Psoas muscle (tissue), 8 donors: Measurements from ENCODE around the gene POTEF. TPM values are rescaled to one million over a fixed set of nuclear protein-coding genes. Genes with fewer than 3 reads are reported as not detected.
A peak's percentile ranks its signal among the peaks of the same experiment; 100 is the strongest.
"Not testable (repeated sequence)": the region's sequence is repeated elsewhere in the genome, so short reads cannot be mapped to it uniquely, and the experiment has no call there.

Experiments used
- ATAC-seq, 4 donors: fragments of 200-7000 bp; cut with Tn5 transposase; one replicate each; pipeline ENCODE4 v1.9.1; 2020; ENCODE audit warnings: moderate library complexity in 3 of 4, mild to moderate bottlenecking in 2 of 4
- DNase-seq, 2 donors: peaks; one replicate each; pipeline ENCODE4 v3.0.0-alpha.2; 2020
- H3K27ac ChIP-seq: fragments of 200-600 bp; one replicate; pipeline ENCODE4 v1.8.0; 2022
- H3K27me3 ChIP-seq, 3 donors: fragments of 200-600 bp in 1 of 3; one replicate each; pipeline versions ENCODE4 v1.6.1 to v1.8.0; 2013 to 2022; ENCODE audit warnings: low read length in 2 of 3, mild to moderate bottlenecking in 2 of 3, moderate library complexity in 1 of 3; ENCODE audit not compliant: insufficient read depth in 3 of 3
- H3K36me3 ChIP-seq, 2 donors: fragments of 200-600 bp in 1 of 2; one replicate each; pipeline versions ENCODE4 v1.6.1 to v1.8.0; 2013 to 2022; ENCODE audit warnings: low read depth in 1 of 2, mild to moderate bottlenecking in 1 of 2, moderate library complexity in 1 of 2; ENCODE audit not compliant: insufficient read depth in 1 of 2
- H3K4me1 ChIP-seq: fragments of 200-600 bp; one replicate; pipeline ENCODE4 v1.8.0; 2022
- H3K4me3 ChIP-seq: fragments of 200-600 bp; one replicate; pipeline ENCODE4 v1.8.0; 2022; ENCODE audit warnings: mild to moderate bottlenecking
- H3K9me3 ChIP-seq: fragments of 200-600 bp; one replicate; pipeline ENCODE4 v1.8.0; 2022
- WGBS, 3 donors: extraction: QIAGEN DNeasy Blood & Tissue Kit; methylation state at CpG; one replicate each; pipeline versions ENCODE4 v1.1.6 to v1.1.7; 2013; 5-methylcytosine and 5-hydroxymethylcytosine counted together
- intact Hi-C, 2 donors: fragments of 100-400 bp; cut with DNase I; formaldehyde crosslinking; loops; one replicate each; pipeline versions ENCODE4 v1.11.0 to v1.14.2; 2022
- polyA plus RNA-seq, 3 donors: library from polyadenylated mRNA; stranded (reverse); fragments of 200-250 nt; gene quantifications; one replicate each; pipeline ENCODE4 v1.2.3, GENCODE V29; 2013
- total RNA-seq, 4 donors: library from RNA; stranded (reverse); fragmentation: NEBNext Ultra II Directional in 2 of 4; extraction: Animal tissue kit (Norgen Biotek cat#: 25700) in 2 of 4; gene quantifications; one replicate each; pipeline versions ENCODE4 v1.2.1 to v1.2.4, GENCODE V29; 2021 to 2023
- TF ChIP-seq, protein P1 (sequence below): fragments of 200-600 bp; IDR thresholded peaks from one replicate; pipeline ENCODE4 v1.8.0; 2022; ENCODE audit warnings: antibody characterized with exemption
- donor health status: healthy with polysubstance abuse.
- donor health status: DM: no; HTN: no; CAD: no; lungs with moderate emphysema.
- donor health status: Bipolar disorder and iron deficiency.
- donor health status: healthy.
- donor health status: DM: yes; HTN: yes; CAD: no.
- donor health status: DM: no; HTN: no; CAD: no.
- donor health status: DM: no; HTN: no; CAD: no.
- donor health status: DM: yes; HTN: yes; CAD: no.

The POTEF gene
- total and polyA plus RNA-seq, 7 donors, result not detected

DNA sequence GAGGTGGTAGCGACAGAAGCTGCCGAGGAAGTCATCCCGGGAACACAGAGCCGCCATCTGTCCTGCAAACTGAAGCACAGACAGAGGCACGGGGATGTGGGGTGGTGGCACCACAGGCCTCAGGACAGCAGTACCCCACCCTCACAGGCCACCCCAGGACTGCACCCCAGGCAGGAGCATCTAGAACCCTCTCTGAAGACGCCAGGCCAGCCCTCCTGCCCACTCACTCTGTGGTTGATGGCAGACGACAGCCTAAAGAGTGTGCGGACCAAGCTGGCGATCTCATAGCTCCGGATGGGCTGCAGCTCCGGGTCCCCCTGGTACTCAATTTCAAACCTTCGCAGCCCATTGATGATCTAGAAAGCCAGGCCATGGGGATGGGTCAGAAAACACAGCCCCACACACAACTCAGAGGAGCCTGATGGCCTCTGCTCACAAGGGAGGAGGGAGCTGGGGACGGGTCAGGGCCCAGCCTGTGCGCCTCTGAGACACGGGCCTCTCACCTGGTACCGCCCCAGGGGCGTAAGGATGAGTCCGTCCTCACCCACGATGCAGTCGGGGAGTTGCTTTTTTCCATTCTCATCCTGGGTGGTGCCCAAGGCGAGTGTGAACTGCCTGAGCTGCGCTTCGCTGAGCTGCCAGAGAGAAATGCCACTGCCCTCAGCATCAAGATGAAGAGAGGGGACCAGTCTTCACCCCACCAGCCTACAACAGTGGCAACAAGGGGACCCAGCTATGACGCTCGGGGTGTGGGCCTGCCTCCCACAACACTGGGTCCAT lies 24.0 kb upstream of the POTEF start:
- no peak for ATAC-seq
- no peak for DNase-seq
- WGBS, 3 donors, result 90 to 94% (median 92%) methylated on average over 23 to 25 of the region's 25 CpGs
- Histone ChIP-seq H3K4me1 (no peaks in the 10 kb centered on the region), H3K27me3 (no peaks in the 10 kb centered on the region), H3K4me3 (no peak overlapping the region), H3K9me3 (no peaks in the 10 kb centered on the region), H3K27ac (no peak overlapping the region), H3K36me3 (peaks cover 0 to 38% of the 10 kb centered on the region in 2 donors)
- intact Hi-C loops, result no loop called here
- TF ChIP-seq, protein P1, sequence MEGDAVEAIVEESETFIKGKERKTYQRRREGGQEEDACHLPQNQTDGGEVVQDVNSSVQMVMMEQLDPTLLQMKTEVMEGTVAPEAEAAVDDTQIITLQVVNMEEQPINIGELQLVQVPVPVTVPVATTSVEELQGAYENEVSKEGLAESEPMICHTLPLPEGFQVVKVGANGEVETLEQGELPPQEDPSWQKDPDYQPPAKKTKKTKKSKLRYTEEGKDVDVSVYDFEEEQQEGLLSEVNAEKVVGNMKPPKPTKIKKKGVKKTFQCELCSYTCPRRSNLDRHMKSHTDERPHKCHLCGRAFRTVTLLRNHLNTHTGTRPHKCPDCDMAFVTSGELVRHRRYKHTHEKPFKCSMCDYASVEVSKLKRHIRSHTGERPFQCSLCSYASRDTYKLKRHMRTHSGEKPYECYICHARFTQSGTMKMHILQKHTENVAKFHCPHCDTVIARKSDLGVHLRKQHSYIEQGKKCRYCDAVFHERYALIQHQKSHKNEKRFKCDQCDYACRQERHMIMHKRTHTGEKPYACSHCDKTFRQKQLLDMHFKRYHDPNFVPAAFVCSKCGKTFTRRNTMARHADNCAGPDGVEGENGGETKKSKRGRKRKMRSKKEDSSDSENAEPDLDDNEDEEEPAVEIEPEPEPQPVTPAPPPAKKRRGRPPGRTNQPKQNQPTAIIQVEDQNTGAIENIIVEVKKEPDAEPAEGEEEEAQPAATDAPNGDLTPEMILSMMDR, result no peak

DNA sequence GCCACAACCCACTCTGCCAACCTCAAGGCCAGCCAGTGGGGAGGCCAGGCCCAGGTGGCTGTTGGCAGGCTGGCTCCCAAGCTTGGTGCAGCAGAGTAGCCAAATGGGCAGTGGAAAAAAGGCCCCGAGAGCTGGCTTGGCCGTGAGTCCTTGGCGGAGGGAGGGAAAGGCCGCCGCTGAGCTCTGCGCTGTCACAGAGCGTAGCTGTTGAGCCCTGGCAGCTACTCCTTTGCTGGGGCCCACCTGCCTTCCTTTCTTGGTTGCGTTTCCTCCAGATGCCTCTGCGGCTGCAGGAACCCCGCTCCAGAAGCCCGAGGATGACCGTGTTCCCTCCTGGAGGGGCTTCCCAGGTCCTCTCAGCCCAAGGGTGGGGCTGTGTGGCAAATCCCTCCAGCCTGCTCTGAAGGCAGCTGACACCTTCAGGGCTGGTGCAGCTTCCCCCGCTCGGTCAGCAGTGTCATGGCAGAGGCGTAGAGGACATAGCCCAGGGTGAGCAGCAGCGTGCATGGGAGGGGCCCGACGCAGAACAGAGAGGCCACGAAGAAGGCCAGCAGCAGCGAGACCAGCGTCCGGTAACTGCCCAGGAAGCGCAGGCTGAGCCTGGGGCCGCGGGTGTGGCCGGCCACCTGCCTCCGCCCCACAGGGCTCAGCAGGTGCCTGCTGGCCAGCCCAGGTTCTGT lies 23.3 kb upstream of the POTEF start:
- H3K4me1 ChIP-seq, ATAC-seq, intact Hi-C loops, H3K27me3 ChIP-seq, H3K4me3 ChIP-seq, H3K9me3 ChIP-seq, H3K27ac ChIP-seq, DNase-seq: not testable (repeated sequence)
- 86 to 90% (median 90%) methylated on average over 17 to 27 of the region's 27 CpGs for WGBS, 3 donors
- H3K36me3 ChIP-seq, result peaks cover 0 to 33% of the 10 kb centered on the region in 2 donors

DNA sequence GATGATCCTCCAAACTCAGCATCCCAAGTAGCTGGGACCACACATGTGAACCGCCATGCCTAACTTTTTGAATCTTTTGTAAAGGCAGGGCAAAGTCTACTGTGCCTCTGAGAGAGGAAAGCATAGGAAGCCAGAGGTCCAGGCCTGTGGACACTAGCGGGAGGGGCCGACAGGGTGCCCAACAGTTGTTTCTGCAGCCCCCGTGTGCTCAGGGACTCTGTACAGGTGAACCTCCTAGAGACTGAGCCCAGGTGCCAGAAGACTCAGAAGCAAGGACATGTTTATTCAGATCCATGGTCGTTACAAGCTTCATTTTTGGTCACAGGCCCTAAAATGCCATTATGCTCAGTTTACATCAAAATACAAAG lies 22.1 kb upstream of the POTEF start:
- intact Hi-C loops, H3K4me3 ChIP-seq, H3K27me3 ChIP-seq, H3K27ac ChIP-seq, ATAC-seq, H3K4me1 ChIP-seq, H3K9me3 ChIP-seq, DNase-seq: not testable (repeated sequence)
- 65 to 73% (median 66%) methylated on average over 5 of the region's 5 CpGs for WGBS, 3 donors
- peaks cover 0 to 33% of the 10 kb centered on the region in 2 donors for H3K36me3 ChIP-seq

GRCh38 chr2:130150181-130151144 lies 21.4 kb upstream of the POTEF start:
- ATAC-seq (no peak), DNase-seq (no peak)
- Histone ChIP-seq H3K4me1 (no peaks in the 10 kb centered on the region), H3K9me3 (no peaks in the 10 kb centered on the region), H3K27ac (no peak overlapping the region), H3K4me3 (no peak overlapping the region), H3K27me3 (peaks cover 0 to 8% (median 0%) of the 10 kb centered on the region in 3 donors), H3K36me3 (peaks cover 0 to 33% of the 10 kb centered on the region in 2 donors)
- TF ChIP-seq, protein P1, result no peak
- WGBS, 3 donors, result 84 to 87% (median 84%) methylated on average over 22 to 23 of the region's 23 CpGs
- intact Hi-C loops, result no loop called here

- ATAC-seq, H3K9me3 ChIP-seq, H3K4me1 ChIP-seq, H3K4me3 ChIP-seq, intact Hi-C loops, DNase-seq, H3K27ac ChIP-seq: not testable (repeated sequence)
- 59 to 68% (median 61%) methylated on average over 6 of the region's 6 CpGs for WGBS, 3 donors
- peaks cover 0 to 13% (median under 1%) of the 10 kb centered on the region in 3 donors for H3K27me3 ChIP-seq
- H3K36me3 ChIP-seq, result peaks cover 0 to 17% of the 10 kb centered on the region in 2 donors
Observed at GRCh38 chr2:130148515-130148914, 19.5 kb upstream of the POTEF start.

DNA sequence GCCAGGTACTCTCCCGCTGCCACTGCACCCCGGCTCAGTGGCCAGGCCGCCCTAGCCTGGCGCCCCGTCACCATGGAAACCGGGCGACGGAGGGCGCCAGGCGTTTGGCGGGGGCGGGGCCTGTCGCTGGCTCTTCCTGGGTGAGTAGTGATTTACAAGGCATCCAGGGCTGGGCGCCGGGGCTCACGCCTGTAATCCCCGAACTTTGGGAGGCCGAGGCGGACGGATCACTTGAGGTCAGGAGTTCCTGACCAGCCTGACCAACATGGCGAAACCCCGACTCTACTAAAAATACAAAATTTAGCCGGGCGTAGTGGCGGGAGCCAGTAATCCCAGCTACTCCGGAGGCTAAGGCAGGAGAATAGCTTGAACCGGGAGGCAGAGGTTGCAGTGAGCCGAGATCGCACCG lies 16.0 kb upstream of the POTEF start, which contains the start of gene CCDC74B:
TSS of gene CCDC74B (minus strand) at position 107 of the 409 bp plus-strand sequence. CDS start 116 bp downstream, outside the sequence.
- ATAC-seq (peak; percentile 47 to 81 (median 76)), DNase-seq (peak; percentile 62 to 67)
- H3K27ac ChIP-seq, H3K36me3 ChIP-seq, H3K9me3 ChIP-seq, intact Hi-C loops, H3K4me1 ChIP-seq: not testable (repeated sequence)
- peaks cover 0 to 13% (median 4%) of the 10 kb centered on the region in 3 donors for H3K27me3 ChIP-seq
- WGBS, 3 donors, result 5% methylated on average over 28 to 29 of the region's 30 CpGs
- peak within 1 kb of the TSS; percentile 57 for H3K4me3 ChIP-seq

GRCh38 chr2:130143266-130144039 lies 14.4 kb upstream of the POTEF start:
- DNase-seq, H3K27ac ChIP-seq, H3K4me3 ChIP-seq, ATAC-seq, H3K4me1 ChIP-seq, H3K36me3 ChIP-seq, intact Hi-C loops, H3K9me3 ChIP-seq: not testable (repeated sequence)
- 48 to 61% (median 52%) methylated on average over 16 to 22 of the region's 28 CpGs for WGBS, 3 donors
- peaks cover 0 to 13% (median 4%) of the 10 kb centered on the region in 3 donors for H3K27me3 ChIP-seq
